GM21423 (cell line): ENCODE data around the gene SARM1.

Experiments
- ATAC-seq: cut with Tn5 transposase; IDR thresholded peaks from one replicate; pipeline ENCODE4 v1.9.1; 2021; ENCODE audit warnings: mild to moderate bottlenecking, moderate library complexity; ENCODE audit not compliant: unreplicated experiment

SARM1 gene

GRCh38 chr17:28367641-28368305 is 3.7 kb upstream of the SARM1 start:
- ATAC-seq = no peak

GRCh38 chr17:28368306-28368831 is 3.1 kb upstream of the SARM1 start:
- no peak for ATAC-seq

DNA sequence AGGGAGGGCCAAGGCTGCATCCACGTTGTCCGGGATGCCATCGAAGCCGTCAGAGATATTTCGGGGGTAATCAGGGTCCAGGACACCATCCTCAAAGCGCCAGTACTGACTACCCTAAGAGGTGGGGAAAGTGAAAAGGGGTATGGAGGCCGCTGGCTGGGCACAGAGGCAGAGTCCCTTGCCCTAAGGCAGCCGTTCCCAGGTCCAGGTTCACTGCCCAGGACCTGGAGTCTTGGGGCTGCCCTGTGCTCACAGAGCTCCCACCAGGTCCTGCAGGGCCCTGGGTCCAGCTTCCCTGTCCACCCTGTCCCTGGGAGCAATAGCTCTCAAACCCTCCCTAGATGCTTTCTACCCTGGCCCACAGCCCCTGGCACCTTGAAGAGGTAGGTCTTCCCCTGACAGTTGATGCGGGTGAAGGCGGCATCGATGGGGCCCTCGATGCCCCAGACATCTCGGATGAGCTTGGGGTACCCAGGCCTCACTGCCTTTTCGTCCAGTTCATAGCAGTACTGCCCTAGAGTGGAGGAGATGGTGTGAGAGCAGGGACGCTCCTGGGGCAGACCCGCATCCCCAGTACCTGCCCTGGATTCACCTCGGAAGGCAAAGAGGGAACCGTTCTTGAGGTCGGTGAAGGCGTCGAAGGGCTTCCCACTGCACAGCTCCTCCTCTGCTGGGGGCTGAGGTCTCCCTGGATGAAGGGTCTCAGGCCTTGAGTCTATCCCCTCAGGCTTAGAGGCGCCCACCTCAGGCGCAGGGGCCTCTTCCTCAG is 2.4 kb upstream of the SARM1 start:
- no peak for ATAC-seq

- no peak for ATAC-seq
These were observed 1.8 kb upstream of the SARM1 start for GRCh38 chr17:28369684-28370034.

DNA sequence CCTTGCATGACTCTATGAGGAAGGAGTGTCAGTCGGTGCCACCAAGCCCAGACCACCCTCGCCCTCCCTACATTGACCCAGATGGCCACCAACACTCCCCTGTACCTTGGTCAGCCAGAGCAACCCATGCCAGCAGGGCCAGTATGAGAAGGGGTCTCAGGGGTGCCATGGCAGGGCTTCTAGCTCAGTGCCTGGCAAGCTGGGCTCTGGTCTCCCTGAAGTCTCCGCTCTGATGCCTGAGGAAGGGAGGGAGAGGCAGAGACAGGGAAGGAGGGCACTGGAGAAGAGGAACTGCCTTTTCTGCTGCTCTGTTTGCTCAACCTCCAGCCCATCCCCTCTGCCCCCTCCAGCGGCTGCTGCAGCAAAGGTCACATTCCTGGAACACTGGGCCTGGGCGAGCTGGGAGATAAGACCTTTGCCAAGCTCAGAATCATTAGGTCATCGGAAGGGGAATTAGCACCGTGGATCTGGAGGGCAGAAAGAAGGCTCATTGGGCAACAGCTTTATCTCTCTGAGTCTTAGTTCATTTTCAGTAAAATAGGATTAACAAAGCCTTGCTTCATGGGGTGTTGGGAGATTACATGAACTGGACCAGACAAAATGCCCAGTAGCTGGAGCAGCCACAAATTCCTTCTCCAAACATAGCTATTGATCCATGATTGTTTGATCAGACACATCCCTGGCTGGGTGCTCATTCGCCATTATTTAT is 1.3 kb upstream of the SARM1 start, which contains the start of gene VTN:
TSS of gene VTN (minus strand) at position 273 of the 709 bp plus-strand sequence. CDS start at position 169, 104 bp downstream.
- ATAC-seq = no peak

GRCh38 chr17:28370744-28371103 is 770 bp upstream of the SARM1 start:
- no peak for ATAC-seq

DNA sequence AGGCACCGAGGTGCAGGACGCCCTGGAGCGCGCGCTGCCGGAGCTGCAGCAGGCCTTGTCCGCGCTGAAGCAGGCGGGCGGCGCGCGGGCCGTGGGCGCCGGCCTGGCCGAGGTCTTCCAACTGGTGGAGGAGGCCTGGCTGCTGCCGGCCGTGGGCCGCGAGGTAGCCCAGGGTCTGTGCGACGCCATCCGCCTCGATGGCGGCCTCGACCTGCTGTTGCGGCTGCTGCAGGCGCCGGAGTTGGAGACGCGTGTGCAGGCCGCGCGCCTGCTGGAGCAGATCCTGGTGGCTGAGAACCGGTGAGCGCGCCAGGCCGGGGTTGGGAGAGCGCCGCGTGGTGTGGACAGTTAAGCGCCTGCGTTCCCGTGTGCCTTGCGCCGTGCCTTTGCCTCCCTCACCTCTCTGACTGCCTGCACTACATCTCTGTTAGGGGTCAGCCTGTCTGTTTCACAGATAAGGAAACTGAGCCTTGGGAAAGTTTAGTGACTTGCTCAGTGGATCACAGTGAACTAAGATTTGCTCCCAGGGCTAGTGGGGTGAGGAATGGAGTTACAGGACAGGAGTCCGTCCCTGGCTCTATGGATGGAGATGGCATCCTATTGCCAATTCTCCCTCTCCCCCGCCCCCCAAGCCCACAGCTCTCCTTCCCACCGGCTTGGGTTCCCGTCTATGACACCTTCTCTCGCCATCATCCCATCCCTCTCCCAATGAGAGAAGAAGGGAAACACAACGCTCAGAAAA is 880 bp downstream of the SARM1 start:
- ATAC-seq = peak; percentile 13

- ATAC-seq = no peak
These were observed 1.4 kb downstream of the SARM1 start for GRCh38 chr17:28372945-28373274.

- ATAC-seq = no peak
These were observed 8.6 kb downstream of the SARM1 start for GRCh38 chr17:28379814-28380801.

GRCh38 chr17:28381141-28381825 is 9.8 kb downstream of the SARM1 start:
- ATAC-seq = no peak

- peak; percentile 64 for ATAC-seq
These were observed 13.0 kb downstream of the SARM1 start for GRCh38 chr17:28384281-28385036.

GRCh38 chr17:28385037-28385400 is 13.5 kb downstream of the SARM1 start:
- ATAC-seq = peak; percentile 26

DNA sequence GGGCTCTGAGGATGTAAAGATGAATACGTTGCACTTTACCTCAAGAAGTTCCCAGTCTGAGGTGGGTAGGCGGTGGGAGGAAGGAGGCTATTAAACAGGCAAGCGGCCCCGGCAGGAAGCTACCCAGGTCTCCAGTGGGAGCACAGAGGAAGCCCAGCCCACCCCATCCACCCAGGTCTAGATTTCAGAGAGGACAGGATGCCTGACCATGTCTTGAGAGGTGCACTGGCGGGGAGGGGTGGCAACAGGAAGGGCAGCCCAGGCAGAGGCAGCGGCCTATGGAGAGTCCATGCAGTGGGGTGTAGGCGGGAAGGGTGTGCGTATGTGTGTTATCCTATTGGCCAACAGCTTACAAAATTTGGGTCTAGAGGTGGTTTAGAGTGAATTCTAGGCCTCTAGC is 13.9 kb downstream of the SARM1 start:
- ATAC-seq = no peak

- no peak for ATAC-seq
These were observed 14.9 kb downstream of the SARM1 start for GRCh38 chr17:28386391-28386790.

GRCh38 chr17:28388106-28388505 is 16.6 kb downstream of the SARM1 start:
- no peak for ATAC-seq

DNA sequence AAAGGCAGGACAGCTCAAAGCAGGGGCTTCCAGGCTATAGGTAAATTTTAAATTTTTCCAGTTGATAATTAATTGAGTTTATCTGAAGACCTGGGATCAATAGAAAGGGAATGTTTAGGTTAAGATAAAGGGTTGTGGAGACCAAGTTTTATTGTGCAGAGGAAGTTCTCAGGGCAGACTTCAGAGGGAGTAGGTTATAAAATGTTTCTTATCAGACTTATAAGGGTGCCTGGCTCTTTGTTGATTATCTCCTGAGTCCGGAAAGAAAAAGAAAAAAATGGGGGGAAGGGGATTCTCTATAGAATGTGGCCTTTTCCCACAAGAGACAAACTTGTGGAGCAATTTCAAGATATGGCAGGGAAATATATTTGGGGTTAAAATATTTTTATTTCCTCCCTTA is 18.6 kb downstream of the SARM1 start:
- no peak for ATAC-seq

DNA sequence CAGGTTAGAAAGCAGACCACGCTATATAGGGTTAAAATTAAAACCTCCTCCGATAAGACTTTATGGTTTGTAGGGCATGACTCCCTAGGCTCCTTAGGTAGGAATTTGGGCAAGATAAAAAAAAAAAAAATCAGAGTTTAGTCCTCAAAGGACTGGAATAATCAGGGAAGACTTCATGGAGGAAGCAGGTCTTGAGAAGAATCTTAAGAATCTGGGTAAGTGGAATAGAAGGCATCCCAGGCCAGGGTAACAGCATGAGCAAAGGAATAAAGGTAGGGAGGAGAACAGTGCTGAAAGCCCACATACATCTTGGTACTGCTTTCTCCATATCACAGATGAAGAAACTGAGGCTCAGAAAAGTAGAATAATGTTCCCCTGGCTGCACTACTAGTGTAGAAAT is 19.1 kb downstream of the SARM1 start:
- ATAC-seq = no peak

GRCh38 chr17:28390984-28391383 is 19.5 kb downstream of the SARM1 start:
- no peak for ATAC-seq

DNA sequence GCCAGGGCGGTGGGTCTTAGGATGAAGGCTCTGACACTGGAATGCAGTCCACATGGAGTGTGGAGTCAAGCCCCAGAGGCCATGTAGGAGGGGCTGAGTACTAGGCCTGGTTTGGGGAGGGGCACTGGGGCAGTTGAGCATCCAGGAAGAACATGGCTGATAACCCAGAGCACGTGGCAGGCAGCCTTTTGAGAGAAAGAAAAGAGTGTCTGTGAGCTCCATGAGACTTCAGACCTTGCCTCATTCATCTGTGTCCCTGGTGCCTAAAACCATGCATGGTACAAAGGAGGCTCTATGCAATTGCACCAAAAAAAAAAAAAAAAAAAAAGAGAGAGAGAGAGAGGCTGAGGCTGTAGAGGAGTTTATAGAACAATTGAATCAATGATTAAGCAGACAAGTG is 19.9 kb downstream of the SARM1 start:
- no peak for ATAC-seq
